Activated T-cell treated with anti-CD3 and anti-CD28 coated beads, Interleukin-2, amount 50 U/mL, for 72 hours (primary cell): ENCODE data around the gene UBXN10. TPM values are rescaled to one million over a fixed set of nuclear protein-coding genes. Genes with fewer than 3 reads are reported as not detected.

ENCODE experiments used
- total RNA-seq, 2 donors: library from RNA; stranded (reverse); gene quantifications; one replicate each; pipeline ENCODE4 v1.2.3, GENCODE V29; 2022

Gene UBXN10
- total RNA-seq, 2 donors from 2014 or later = 0.91 to 0.93 TPM

Other genes starting within 250 kb of the UBXN10 start
- gene PLA2G2A, start 206.5 kb upstream of the UBXN10 start, total RNA-seq = not detected
- gene PLA2G5, start 115.9 kb upstream of the UBXN10 start, total RNA-seq = not detected
- not detected for gene PLA2G2D, start 66.6 kb upstream of the UBXN10 start, total RNA-seq
- gene PLA2G2F, start 46.8 kb upstream of the UBXN10 start, total RNA-seq = not detected
- gene PLA2G2C, start 422 bp downstream of the UBXN10 start, total RNA-seq = 1 to 10 TPM; 3.1 to 3.3 TPM
- under 1 TPM in 1 of 2 donors, not detected in 1; 0.22 TPM for gene VWA5B1, start 104.8 kb downstream of the UBXN10 start, total RNA-seq